Heart left ventricle (tissue), 13 donors: ENCODE measurements around the gene RAP1GDS1.

Source experiments
- CTCF ChIP-seq, 12 donors: fragments of 200-600 bp; sonication (generic) in 4 of 12; IDR thresholded peaks; one replicate each; pipeline versions ENCODE4 v1.5.0 to v1.8.0; 2018 to 2022; ENCODE audit warnings: antibody characterized with exemption in 12 of 12, mild to moderate bottlenecking in 5 of 12
- POLR2A ChIP-seq, 2 donors: fragments of 450-650 bp; IDR thresholded peaks; one replicate each; pipeline ENCODE4 v1.6.1; 2017; ENCODE audit warnings: antibody characterized with exemption in 2 of 2, mild to moderate bottlenecking in 2 of 2, moderate library complexity in 2 of 2
- donor health status: ischemic (EF 13 %, LVEDD 7.1; RV severe dilation, severe dysfunction).
- donor health status: DM: no; HTN: yes; CAD: no.
- donor health status: DM: no; HTN: no; CAD: no.
- donor health status: ischemic (EF 25% LVEDD 6.9; RV normal size, moderate dysfunction).
- donor health status: ischemic (EF 25% LVEDD 5.7; RV mildly dilated, moderate dysfunction).
- donor health status: ischemic (EF 35%, LVEDD 5.7; RV mildly dilated, moderate dysfunction).
- donor health status: nonischemic (EF 11% LVEDD 7.7; RV severe dilation, severe dysfunction).
- donor health status: DM: yes; HTN: yes; CAD: no.
- donor health status: PGD.
- donor health status: ischemic (EF 29% LVEDD 5.4; RV normal size, mild dysfunction).
- donor health status: nonischemic (EF 23%, LVEDD 6.1; RV moderate dilation, normal function).

GRCh38 chr4:98394134-98394533 lies 132.9 kb downstream of the RAP1GDS1 start:
- TF ChIP-seq CTCF (IDR thresholded peaks at IDR 0.05): no peak
- TF ChIP-seq POLR2A (IDR thresholded peaks at IDR 0.05): no peak
